A549 (cell line): ENCODE results near the gene FAM163B. TPM values are rescaled to one million over a fixed set of nuclear protein-coding genes. Genes with fewer than 3 reads are reported as not detected.

ENCODE experiments used
- ATAC-seq, 2 experiments: fragments of 200-7000 bp in 1 of 2; fragments of >200 bp in 1 of 2; cut with Nextera tagmentation in 1 of 2; cut with Tn5 transposase in 1 of 2; 3 replicates each; pipeline versions ENCODE4 v1.8.0 to v1.9.1; 2018 to 2020; ENCODE audit warnings: mild to moderate bottlenecking in 1 of 2, moderate library complexity in 1 of 2
- CTCF ChIA-PET: fragments of 300-600 bp; sonication (Branson Sonifier 250); formaldehyde crosslinking; extraction: SDS; loops from one replicate; lab custom pipeline; 2021; ENCODE audit warnings: antibody characterized with exemption, inconsistent platforms; lab: Yijun Ruan, JAX
- POLR2A ChIA-PET: fragments of 350-600 bp; formaldehyde crosslinking; extraction: SDS; loops from one replicate; lab custom pipeline; 2021; ENCODE audit warnings: antibody characterized with exemption, inconsistent platforms; lab: Yijun Ruan, JAX
- DNase-seq, 2 experiments: peaks; one replicate each; pipeline versions ENCODE4 v3.0.0 to v3.0.0-alpha.2; 2011 to 2016; ENCODE audit warnings: low read depth in 1 of 2, low spot score in 1 of 2
- FAIRE-seq: peaks from 2 replicates; lab custom pipeline; 2011; peaks lifted over from hg19 to GRCh38; lab: Jason Lieb, UNC
- H3K27ac ChIP-seq, 2 experiments: fragments of >200 bp; sonication (Bioruptor Twin); formaldehyde crosslinking; 3 replicates each; pipeline ENCODE4 v1.5.1; 2016 to 2017
- H3K4me1 ChIP-seq: fragments of >200 bp; sonication (Bioruptor Twin); formaldehyde crosslinking; 3 replicates; pipeline ENCODE4 v1.6.1; 2016
- H3K4me2 ChIP-seq: fragments of >200 bp; sonication (Bioruptor Twin); formaldehyde crosslinking; 3 replicates; pipeline ENCODE4 v1.6.1; 2016
- H3K4me3 ChIP-seq: fragments of >200 bp; sonication (Bioruptor Twin); formaldehyde crosslinking; 3 replicates; pipeline ENCODE4 v1.5.1; 2016
- H3K9me3 ChIP-seq: fragments of >200 bp; sonication (Bioruptor Twin); formaldehyde crosslinking; 3 replicates; pipeline ENCODE4 v1.6.1; 2016
- BHLHE40 ChIP-seq: IDR thresholded peaks from 2 replicates; pipeline ENCODE4 v1.6.1; 2012; ENCODE audit warnings: low read depth, low read length, inconsistent platforms
- CEBPB ChIP-seq, 2 experiments: fragments of >200 bp in 1 of 2; sonication (Bioruptor Twin) in 1 of 2; formaldehyde crosslinking in 1 of 2; IDR thresholded peaks; 2 replicates each; pipeline ENCODE4 v1.6.1; 2012 to 2016
- CTCF ChIP-seq: fragments of >200 bp; sonication (Bioruptor Twin); formaldehyde crosslinking; IDR thresholded peaks from 3 replicates; pipeline ENCODE4 v1.5.1; 2016
- ELK1 ChIP-seq: fragments of 150-350 bp; IDR thresholded peaks from 2 replicates; pipeline ENCODE4 v1.6.1; 2014; ENCODE audit warnings: low read depth, mild to moderate bottlenecking, low read length
- FOSL2 ChIP-seq, 2 experiments: fragments of 450-650 bp in 1 of 2; fragments of >200 bp in 1 of 2; sonication (Bioruptor Twin) in 1 of 2; formaldehyde crosslinking; IDR thresholded peaks; 2 replicates each; pipeline versions ENCODE4 v1.5.0 to v1.6.1; 2016 to 2020; ENCODE audit warnings: mild to moderate bottlenecking in 1 of 2, moderate library complexity in 1 of 2
- FOXS1 ChIP-seq: fragments of 250-450 bp; sonication (Bioruptor Pico); IDR thresholded peaks from 2 replicates; pipeline ENCODE4 v1.5.0; 2020; ENCODE audit warnings: mild to moderate bottlenecking, moderate library complexity
- HEYL ChIP-seq: fragments of 250-450 bp; sonication (Bioruptor Pico); IDR thresholded peaks from 2 replicates; pipeline ENCODE4 v1.8.0; 2021; ENCODE audit warnings: mild to moderate bottlenecking, moderate library complexity
- HOXB5 ChIP-seq: fragments of 250-450 bp; sonication (Bioruptor Pico); IDR thresholded peaks from 2 replicates; pipeline ENCODE4 v1.5.0; 2020; ENCODE audit warnings: mild to moderate bottlenecking, moderate library complexity
- JUN ChIP-seq, 2 experiments: fragments of >200 bp; sonication (Bioruptor Twin); formaldehyde crosslinking; IDR thresholded peaks; 2 replicates in 1 of 2; 3 replicates in 1 of 2; pipeline ENCODE4 v1.6.1; 2016 to 2017
- NR3C1 ChIP-seq: fragments of >200 bp; sonication (Bioruptor Twin); formaldehyde crosslinking; IDR thresholded peaks from 3 replicates; pipeline ENCODE4 v1.6.1; 2017
- PHF8 ChIP-seq: fragments of 200-600 bp; sonication (generic); IDR thresholded peaks from 2 replicates; pipeline ENCODE4 v1.6.1; 2016; ENCODE audit warnings: low read depth, mild to moderate bottlenecking, antibody characterized with exemption, moderate library complexity, borderline replicate concordance
- POLR2AphosphoS2 ChIP-seq: conservative IDR thresholded peaks from 2 replicates; pipeline ENCODE4 v1.6.1; 2012; ENCODE audit warnings: low read length, improper control_type of control experiment, inconsistent platforms
- RAD21 ChIP-seq, 2 experiments: fragments of >200 bp in 1 of 2; sonication (Bioruptor Twin) in 1 of 2; formaldehyde crosslinking in 1 of 2; IDR thresholded peaks in 1 of 2; conservative IDR thresholded peaks in 1 of 2; 2 replicates in 1 of 2; 3 replicates in 1 of 2; pipeline ENCODE4 v1.6.1; 2012 to 2018; ENCODE audit warnings: inconsistent platforms in 1 of 2
- RCOR1 ChIP-seq: fragments of 150-350 bp; IDR thresholded peaks from 2 replicates; pipeline ENCODE4 v1.6.1; 2014; ENCODE audit warnings: antibody characterized with exemption, low read length, low read depth
- REST ChIP-seq: fragments of 200-600 bp; sonication (generic); IDR thresholded peaks from 2 replicates; pipeline ENCODE4 v1.6.1; 2016; ENCODE audit warnings: antibody characterized with exemption, mild to moderate bottlenecking, moderate library complexity
- SMC3 ChIP-seq: fragments of >200 bp; sonication (Bioruptor Twin); formaldehyde crosslinking; IDR thresholded peaks from 3 replicates; pipeline ENCODE4 v1.6.1; 2018; ENCODE audit warnings: inconsistent platforms
- SREBF2 ChIP-seq: fragments of 450-650 bp; IDR thresholded peaks from 2 replicates; pipeline ENCODE4 v1.6.1; 2014; ENCODE audit warnings: mild to moderate bottlenecking, moderate library complexity
- USF2 ChIP-seq: fragments of 450-650 bp; IDR thresholded peaks from 2 replicates; pipeline ENCODE4 v1.6.1; 2014; ENCODE audit warnings: antibody characterized with exemption
- ZC3H11A ChIP-seq: fragments of 450-650 bp; IDR thresholded peaks from 2 replicates; pipeline ENCODE4 v1.6.1; 2014; ENCODE audit warnings: antibody characterized with exemption, mild to moderate bottlenecking
- ZFP36 ChIP-seq: fragments of 450-650 bp; IDR thresholded peaks from 2 replicates; pipeline ENCODE4 v1.6.1; 2014; ENCODE audit warnings: borderline replicate concordance; ENCODE audit not compliant: partially characterized antibody
- WGBS: methylation state at CpG from one replicate; pipeline ENCODE4 v1.1.6; 2017; ENCODE audit errors: missing lambda C conversion rate; 5-methylcytosine and 5-hydroxymethylcytosine counted together
- polyA plus RNA-seq, 4 experiments: library from polyadenylated mRNA; depleted of rRNA in 3 of 4; stranded (reverse); fragments of >200 nt; fragmentation: RNase III in 1 of 4; extraction: RNeasy Plus Mini Kit Qiagen cat#74134 plus additional on column Dnase treatment in 1 of 4; gene quantifications; 2 replicates in 3 of 4; 3 replicates in 1 of 4; pipeline ENCODE4 v1.2.3, GENCODE V29; 2011 to 2017
- TF ChIP-seq, protein P1 (sequence below): fragments of >200 bp; sonication (Bioruptor Twin); formaldehyde crosslinking; IDR thresholded peaks from 2 replicates; pipeline ENCODE4 v1.6.1; 2016
- TF ChIP-seq, protein P2 (sequence below): fragments of 250-450 bp; sonication (Bioruptor Pico); IDR thresholded peaks from 2 replicates; pipeline ENCODE4 v1.5.0; 2021; ENCODE audit warnings: mild to moderate bottlenecking, moderate library complexity, borderline replicate concordance
- TF ChIP-seq, protein P3 (sequence below): fragments of 250-450 bp; sonication (Bioruptor Pico); IDR thresholded peaks from 2 replicates; pipeline ENCODE4 v1.5.0; 2020; ENCODE audit warnings: low read depth, mild to moderate bottlenecking, moderate library complexity

FAM163B gene
- polyA plus RNA-seq, 2 of the 4 experiments (the other 2 are of a cell fraction): not detected

DNA sequence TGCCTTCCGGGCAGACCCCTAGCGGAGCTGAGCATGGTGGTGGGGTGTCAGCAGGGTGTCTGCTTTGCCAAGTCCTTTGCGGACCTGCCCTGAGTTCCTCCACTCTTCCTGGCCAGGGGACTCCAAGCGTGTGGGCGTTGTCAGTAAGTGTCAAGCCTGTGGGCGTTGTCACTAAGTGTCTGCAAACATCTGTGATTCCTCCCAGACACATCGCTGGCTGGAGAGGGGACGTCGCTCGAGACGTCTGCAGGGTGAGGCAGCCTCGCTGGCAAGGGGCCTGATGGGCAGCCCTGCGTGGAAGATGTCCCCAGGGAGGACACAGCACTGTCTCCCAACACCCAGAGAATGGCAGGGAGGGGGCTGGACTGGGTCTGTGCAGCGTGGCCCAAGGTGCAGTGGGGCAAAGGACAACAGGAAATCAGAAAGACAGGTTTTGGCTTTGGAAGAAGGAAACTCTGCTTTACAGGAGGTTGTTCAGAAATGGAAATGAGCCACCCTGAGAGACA, 45.8 kb downstream of the FAM163B start (continued):
- no peak for TF ChIP-seq FOXS1
- TF ChIP-seq, protein P1, sequence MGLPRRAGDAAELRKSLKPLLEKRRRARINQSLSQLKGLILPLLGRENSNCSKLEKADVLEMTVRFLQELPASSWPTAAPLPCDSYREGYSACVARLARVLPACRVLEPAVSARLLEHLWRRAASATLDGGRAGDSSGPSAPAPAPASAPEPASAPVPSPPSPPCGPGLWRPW: no peak
- no peak for TF ChIP-seq SMC3
- no peak for TF ChIP-seq NR3C1
- no peak for TF ChIP-seq RAD21 (conservative IDR thresholded peaks at IDR 0.05 in 1 of 2, IDR thresholded peaks at IDR 0.05 in 1 of 2)
- no peak for TF ChIP-seq POLR2AphosphoS2

- WGBS: 67% methylated on average over 1 of the region's 54 CpGs
- TF ChIP-seq HEYL (no peak), FOSL2 (IDR thresholded peaks at IDR 0.05) (no peak), FOSL2 (CRISPR knock-in tag; IDR thresholded peaks at IDR 0.05) (no peak), ZC3H11A (no peak), BHLHE40 (no peak), CEBPB (IDR thresholded peaks at IDR 0.05) (no peak), REST (no peak), PHF8 (no peak), RCOR1 (no peak), HOXB5 (no peak)
- TF ChIP-seq, protein P2, sequence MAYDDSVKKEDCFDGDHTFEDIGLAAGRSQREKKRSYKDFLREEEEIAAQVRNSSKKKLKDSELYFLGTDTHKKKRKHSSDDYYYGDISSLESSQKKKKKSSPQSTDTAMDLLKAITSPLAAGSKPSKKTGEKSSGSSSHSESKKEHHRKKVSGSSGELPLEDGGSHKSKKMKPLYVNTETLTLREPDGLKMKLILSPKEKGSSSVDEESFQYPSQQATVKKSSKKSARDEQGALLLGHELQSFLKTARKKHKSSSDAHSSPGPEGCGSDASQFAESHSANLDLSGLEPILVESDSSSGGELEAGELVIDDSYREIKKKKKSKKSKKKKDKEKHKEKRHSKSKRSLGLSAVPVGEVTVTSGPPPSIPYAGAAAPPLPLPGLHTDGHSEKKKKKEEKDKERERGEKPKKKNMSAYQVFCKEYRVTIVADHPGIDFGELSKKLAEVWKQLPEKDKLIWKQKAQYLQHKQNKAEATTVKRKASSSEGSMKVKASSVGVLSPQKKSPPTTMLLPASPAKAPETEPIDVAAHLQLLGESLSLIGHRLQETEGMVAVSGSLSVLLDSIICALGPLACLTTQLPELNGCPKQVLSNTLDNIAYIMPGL (CRISPR knock-in tag): no peak
- FAIRE-seq (no peak), ATAC-seq (peak in 1 of 2 experiments; percentile 6; a peak in 1 of 6 replicates), DNase-seq (no peak)
- peak overlapping the region; percentile 13; the same call in 2 of the 3 replicates for H3K4me2 ChIP-seq
- no peak overlapping the region for H3K4me3 ChIP-seq
- H3K9me3 ChIP-seq: no peaks in the 10 kb centered on the region
- peaks cover 9% of the 10 kb centered on the region; the same call in 2 of the 3 replicates for H3K4me1 ChIP-seq
- CTCF ChIA-PET: no interaction called here
- POLR2A ChIA-PET: no interaction called here
- H3K27ac ChIP-seq: no peak overlapping the region
Measured at GRCh38 chr9:133562611-133563290, 46.4 kb downstream of the FAM163B start.

DNA sequence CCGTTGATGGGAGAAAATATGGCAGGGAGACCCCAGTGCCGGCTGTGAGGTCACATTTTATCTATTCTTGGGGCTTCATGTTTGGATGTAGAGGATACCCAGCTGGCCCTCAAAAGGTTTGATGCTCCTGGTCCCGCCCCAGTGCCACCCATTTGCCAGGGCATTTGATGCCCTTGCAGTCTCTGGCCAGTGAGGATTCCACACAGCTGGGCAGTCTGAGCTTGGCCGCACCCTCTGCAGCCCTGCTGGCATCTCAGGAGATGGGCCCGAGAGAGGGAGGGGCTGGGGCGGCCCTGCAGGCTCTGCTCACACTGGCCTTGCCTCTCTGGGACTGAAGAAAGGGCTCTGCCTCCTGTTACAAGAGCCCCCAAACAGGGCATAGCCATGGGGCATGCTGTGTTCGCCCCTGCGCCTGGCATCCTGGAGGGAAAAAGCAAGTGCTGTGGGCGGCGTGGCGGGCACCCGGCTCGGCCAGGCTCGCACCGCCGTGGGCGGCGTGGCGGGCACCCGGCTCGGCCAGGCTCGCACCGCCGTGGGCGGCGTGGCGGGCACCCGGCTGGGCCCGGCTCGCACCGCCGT, 47.1 kb downstream of the FAM163B start:
- Histone ChIP-seq H3K9me3 (no peaks in the 10 kb centered on the region), H3K4me2 (no peak overlapping the region), H3K27ac (no peak overlapping the region), H3K4me1 (peaks cover 9% of the 10 kb centered on the region; the same call in 2 of the 3 replicates), H3K4me3 (no peak overlapping the region)
- ChIA-PET CTCF (interaction anchor here (1.2 kb wide), 1 partner anchor 41 kb away, joined by 3 read pairs; no protein-coding TSS in a partner anchor), POLR2A (no interaction called here)
- WGBS: 38% methylated on average over 6 of the region's 32 CpGs
- DNase-seq (no peak), ATAC-seq (no peak), FAIRE-seq (no peak)
- TF ChIP-seq ELK1 (no peak), PHF8 (no peak), CTCF (no peak), SREBF2 (no peak), USF2 (no peak), JUN (IDR thresholded peaks at IDR 0.05) (no peak), ZFP36 (no peak)
- TF ChIP-seq, protein P3, sequence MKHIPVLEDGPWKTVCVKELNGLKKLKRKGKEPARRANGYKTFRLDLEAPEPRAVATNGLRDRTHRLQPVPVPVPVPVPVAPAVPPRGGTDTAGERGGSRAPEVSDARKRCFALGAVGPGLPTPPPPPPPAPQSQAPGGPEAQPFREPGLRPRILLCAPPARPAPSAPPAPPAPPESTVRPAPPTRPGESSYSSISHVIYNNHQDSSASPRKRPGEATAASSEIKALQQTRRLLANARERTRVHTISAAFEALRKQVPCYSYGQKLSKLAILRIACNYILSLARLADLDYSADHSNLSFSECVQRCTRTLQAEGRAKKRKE (CRISPR knock-in tag): no peak
